Bronchial epithelial cell (primary cell): Measurements from ENCODE around the gene PTPRD. TPM values are rescaled to one million over a fixed set of nuclear protein-coding genes. Genes with fewer than 3 reads are reported as not detected.
A peak's percentile ranks its signal among the peaks of the same experiment; 100 is the strongest.

Experiments used
- DNase-seq: peaks from one replicate; pipeline ENCODE4 v3.0.0-alpha.2; 2010; ENCODE audit warnings: low read depth
- FAIRE-seq: peaks from 2 replicates; lab custom pipeline; 2011; peaks lifted over from hg19 to GRCh38; lab: Jason Lieb, UNC
- H3K27me3 ChIP-seq: 2 replicates; pipeline ENCODE4 v1.5.1; 2011; ENCODE audit warnings: low read length; ENCODE audit not compliant: control insufficient read depth, insufficient read depth
- H3K36me3 ChIP-seq: 2 replicates; pipeline ENCODE4 v1.5.1; 2011; ENCODE audit warnings: low read length; ENCODE audit not compliant: control insufficient read depth, insufficient read depth
- H3K4me3 ChIP-seq: 2 replicates; pipeline ENCODE4 v1.5.1; 2011; ENCODE audit warnings: mild to moderate bottlenecking, low read depth, low read length, control low read depth
- CTCF ChIP-seq: IDR thresholded peaks from 2 replicates; pipeline ENCODE4 v1.5.1; 2011; ENCODE audit warnings: mild to moderate bottlenecking, moderate library complexity, low read length, control low read depth, inconsistent platforms; ENCODE audit not compliant: insufficient read depth, severe bottlenecking
- total RNA-seq: library from RNA; depleted of rRNA; stranded (reverse); fragments of >200 nt; gene quantifications from 2 replicates; pipeline ENCODE4 v1.2.1, GENCODE V29; 2014

PTPRD gene
- total RNA-seq, 1 donor from 2014 or later, result 2.9 TPM

- no peaks in the 10 kb centered on the region for H3K36me3 ChIP-seq
- DNase-seq, result no peak
- no peak for TF ChIP-seq CTCF
- no peak for FAIRE-seq
- peaks cover 3% of the 10 kb centered on the region for H3K27me3 ChIP-seq
- H3K4me3 ChIP-seq, result peak overlapping the region; percentile 55
These were observed 1754.1 kb downstream of the PTPRD start for GRCh38 chr9:8858596-8859161.

- Histone ChIP-seq H3K27me3 (peaks cover 3% of the 10 kb centered on the region), H3K4me3 (peak overlapping the region; percentile 55), H3K36me3 (no peaks in the 10 kb centered on the region)
- no peak for FAIRE-seq
- no peak for TF ChIP-seq CTCF
- DNase-seq, result no peak
These were observed 1754.7 kb downstream of the PTPRD start for GRCh38 chr9:8857926-8858595.

- FAIRE-seq, result no peak
- TF ChIP-seq CTCF, result no peak
- H3K4me3 ChIP-seq, result peak overlapping the region; percentile 55
- DNase-seq, result no peak
- H3K36me3 ChIP-seq, result no peaks in the 10 kb centered on the region
- H3K27me3 ChIP-seq, result peaks cover 3% of the 10 kb centered on the region
These were observed 1755.5 kb downstream of the PTPRD start for GRCh38 chr9:8857068-8857925.

GRCh38 chr9:8856396-8857067 lies 1756.3 kb downstream of the PTPRD start:
- Histone ChIP-seq H3K36me3 (no peaks in the 10 kb centered on the region), H3K27me3 (peaks cover 3% of the 10 kb centered on the region), H3K4me3 (peak overlapping the region; percentile 55)
- DNase-seq, result no peak
- no peak for FAIRE-seq
- TF ChIP-seq CTCF, result no peak

GRCh38 chr9:8855046-8855445 lies 1757.8 kb downstream of the PTPRD start:
- FAIRE-seq, result no peak
- peak; percentile 30 for DNase-seq
- Histone ChIP-seq H3K4me3 (no peak overlapping the region), H3K36me3 (no peaks in the 10 kb centered on the region), H3K27me3 (peaks cover 3% of the 10 kb centered on the region)
- TF ChIP-seq CTCF, result no peak
